Activated T-cell treated with anti-CD3 and anti-CD28 coated beads for 48 hours (primary cell): ENCODE measurements around the gene CFAP100.

Experiments used
- DNase-seq: peaks from one replicate; pipeline ENCODE4 v3.0.0-alpha.2; 2020; ENCODE audit warnings: low read depth

Gene CFAP100

DNA sequence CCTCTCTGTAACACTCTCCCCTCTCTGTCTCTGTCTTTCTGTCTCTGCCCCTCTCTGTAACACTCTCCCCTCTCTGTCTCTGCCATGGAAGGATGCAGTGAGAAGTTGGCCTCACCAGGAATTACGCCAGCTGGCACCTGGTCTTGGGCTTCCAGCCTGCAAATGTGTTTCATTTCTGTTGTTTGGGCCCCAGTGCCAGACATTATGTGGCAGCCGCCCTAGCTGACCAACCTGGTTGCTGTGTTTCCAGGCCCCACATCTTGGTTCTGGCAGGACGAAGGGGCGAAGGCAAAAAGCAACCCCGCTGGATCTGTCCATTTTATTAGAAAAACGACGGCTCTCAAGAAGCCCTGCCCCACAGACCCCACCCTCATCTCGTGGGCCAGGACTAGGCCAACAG, 86.2 kb downstream of the CFAP100 start:
- no peak for DNase-seq

DNA sequence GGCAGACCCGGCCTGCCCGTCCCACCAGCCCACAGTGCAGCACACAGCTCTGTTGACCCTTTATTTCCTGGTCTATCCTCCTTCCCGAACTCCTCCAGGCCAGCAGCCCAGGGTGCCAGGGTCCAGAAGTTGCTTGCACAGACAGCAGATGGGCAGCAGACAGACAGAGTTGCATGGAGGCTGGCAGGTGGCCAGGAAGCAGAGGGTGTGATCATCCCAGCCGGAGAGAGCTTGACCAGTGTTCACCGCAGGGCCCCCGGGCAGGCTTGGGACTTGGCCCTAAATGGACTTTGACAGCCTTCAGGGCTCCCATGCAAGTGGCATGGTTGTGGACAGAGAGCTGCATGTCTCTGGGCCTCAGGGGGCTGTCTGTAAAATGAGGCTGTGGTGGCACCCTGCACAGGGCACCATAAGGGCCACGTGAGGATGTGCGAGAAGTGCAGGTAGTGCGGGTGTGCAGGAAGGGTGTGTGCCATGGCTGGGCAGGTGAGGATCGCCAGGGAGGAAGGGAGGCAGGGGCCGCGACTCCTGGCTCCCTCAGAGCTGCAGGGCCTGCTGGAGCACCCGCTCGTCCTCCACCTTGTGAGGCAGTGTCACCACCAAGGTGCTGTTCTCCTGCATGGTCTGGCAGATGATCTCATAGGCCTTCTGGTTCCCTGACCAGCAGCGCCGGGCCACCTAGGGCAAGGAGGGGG, 87.2 kb downstream of the CFAP100 start:
- no peak for DNase-seq

DNA sequence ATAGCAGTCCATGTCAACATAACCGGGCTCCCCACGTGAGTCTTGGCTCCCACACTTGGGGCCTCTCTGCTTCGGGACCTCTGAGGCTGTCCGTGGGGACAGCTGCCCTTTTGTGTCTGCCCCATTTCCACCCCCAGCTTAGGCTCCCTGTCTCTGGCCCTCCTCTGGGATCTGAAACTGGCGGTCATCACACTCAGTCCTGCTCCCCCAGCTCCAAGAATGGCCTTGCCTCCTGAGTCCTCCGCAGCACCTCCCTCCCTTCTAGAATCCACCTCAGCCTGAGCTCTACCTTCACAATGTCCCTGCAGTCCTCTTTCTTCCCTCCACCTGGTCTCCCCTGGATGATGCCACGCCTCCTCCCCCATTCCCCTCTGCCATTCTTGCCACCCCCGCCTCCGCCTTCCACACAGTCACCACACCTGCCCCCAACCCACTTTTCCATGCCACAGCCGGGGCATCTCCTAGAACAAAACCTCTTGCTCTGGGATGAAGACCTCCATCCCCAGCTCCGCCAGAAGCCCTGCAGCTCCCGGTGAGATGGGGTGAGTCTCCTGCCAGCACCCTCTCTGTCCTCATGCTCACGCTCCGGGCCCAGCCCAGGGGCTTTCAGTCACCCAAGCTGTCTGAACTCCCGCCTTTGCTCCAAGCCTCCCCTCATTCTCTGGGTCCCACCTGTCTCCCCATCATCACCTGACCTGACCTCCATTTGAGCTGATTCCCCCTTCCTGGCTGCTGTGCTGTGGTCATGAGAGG, 88.0 kb downstream of the CFAP100 start:
- DNase-seq: no peak

DNA sequence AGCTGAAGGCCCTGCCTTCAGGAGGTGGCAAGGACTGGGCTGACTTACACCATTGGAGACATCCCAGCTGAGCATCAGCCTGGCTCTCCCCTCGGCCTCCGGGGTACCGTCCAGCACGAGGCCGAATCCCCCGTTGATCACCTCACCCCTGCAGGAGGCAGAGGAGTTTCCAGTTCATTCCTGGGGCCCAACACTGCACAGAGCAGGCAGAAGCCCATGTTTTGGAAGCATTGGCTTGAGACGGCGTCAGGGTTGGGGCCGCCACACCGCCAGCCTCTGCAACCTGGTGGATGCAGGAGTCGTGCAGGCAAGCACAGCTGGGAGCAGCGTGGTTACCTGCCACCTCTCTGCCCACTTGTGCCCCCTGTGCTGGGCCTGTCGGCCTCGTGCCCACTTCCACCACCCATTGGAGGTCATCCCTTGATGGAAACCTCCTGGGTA, 88.6 kb downstream of the CFAP100 start:
- DNase-seq: no peak

DNA sequence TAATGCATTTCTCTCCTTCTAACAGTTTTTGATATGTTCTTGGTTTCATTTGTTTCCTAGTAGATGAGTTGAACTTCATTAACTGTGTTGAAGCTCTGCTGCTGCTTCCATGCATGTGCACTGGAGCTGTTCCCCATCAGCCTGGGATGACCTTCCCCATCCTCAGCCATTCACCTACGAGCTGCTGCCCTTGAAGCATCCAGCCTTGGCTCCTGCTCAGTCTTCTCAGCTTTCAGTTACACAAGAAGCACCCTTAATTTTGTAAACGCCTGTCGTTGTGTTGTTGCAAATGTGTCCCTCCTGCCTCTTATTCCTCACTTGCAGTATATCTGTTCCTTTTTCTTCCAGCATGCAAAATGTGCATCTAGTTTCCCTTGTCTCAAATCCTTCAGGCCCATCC, 89.4 kb downstream of the CFAP100 start:
- DNase-seq: no peak

DNA sequence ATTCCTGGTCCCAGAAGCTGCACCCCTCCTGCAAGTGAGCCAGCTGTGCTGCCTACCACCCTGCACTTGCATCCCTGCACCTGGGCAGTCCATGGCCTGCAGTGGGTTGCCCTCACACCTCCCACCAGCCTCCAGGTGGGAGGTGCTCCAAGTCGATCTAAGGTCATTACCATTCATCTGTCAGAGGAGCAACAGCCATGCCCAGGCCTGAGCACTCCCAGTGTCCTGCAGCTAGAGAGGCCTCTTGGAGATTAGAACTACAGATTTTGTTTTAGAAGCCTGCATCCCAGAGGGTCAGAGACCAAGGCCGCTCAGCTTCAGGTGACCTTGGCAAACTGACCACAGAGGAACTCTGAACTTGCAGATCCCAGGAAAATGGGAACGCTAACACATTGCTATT, 90.0 kb downstream of the CFAP100 start:
- no peak for DNase-seq

DNA sequence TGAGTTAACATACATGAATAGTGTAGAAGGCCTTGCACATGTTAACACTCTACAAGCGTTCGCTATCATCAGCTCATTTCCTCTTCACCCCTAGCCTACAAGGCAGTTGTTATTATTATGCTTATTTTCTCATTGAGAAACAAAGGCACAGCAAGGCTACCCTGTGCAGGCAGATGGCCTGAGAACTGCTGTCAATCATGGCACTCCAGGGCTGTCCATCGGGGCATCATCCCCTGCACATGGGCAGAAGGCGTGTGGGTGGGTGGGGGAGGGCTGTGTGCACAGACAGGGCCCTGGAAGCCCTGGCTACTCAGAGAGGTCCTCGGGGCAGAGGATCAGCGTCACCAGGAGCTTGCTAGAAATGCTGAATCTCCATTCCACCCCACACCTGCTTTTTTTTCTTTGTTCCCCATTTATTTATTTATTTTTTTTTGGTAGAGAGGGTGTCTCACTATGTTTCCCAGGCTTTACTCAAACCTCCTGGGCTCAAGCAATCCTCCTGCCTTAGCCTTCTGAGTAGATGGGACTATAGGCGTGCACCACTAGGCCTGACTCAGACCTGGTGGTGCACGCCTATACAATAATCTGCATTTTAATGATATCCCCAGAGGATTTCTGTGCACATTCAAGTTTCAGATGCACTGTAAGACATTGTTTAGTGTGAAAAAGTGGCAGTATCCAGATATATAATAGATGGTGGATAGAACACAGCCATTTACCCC, 90.6 kb downstream of the CFAP100 start:
- no peak for DNase-seq

DNA sequence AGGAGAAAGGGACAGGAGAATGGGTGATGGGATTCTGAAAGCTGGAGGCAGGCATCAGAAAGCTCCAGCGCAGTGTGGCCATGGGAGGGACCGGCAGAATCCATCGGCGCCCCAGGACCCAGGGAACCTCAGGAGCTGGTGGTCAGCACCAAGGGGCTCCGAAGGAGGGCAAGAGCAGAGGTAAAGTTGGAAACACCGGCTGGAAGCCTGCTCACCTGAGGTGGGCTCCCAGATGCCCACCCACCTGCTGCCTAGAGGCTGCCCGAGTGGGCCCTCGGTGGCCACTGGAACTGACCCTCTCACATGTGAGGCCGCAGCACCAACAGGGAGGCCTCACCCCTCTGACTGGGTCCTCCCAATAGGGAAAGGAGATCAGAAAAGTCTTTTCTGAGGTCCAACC, 91.2 kb downstream of the CFAP100 start:
- DNase-seq: no peak
